Measurements from ENCODE around the gene IL20RA. TPM values are rescaled to one million over a fixed set of nuclear protein-coding genes. Genes with fewer than 3 reads are reported as not detected.

Gene IL20RA, protein sequence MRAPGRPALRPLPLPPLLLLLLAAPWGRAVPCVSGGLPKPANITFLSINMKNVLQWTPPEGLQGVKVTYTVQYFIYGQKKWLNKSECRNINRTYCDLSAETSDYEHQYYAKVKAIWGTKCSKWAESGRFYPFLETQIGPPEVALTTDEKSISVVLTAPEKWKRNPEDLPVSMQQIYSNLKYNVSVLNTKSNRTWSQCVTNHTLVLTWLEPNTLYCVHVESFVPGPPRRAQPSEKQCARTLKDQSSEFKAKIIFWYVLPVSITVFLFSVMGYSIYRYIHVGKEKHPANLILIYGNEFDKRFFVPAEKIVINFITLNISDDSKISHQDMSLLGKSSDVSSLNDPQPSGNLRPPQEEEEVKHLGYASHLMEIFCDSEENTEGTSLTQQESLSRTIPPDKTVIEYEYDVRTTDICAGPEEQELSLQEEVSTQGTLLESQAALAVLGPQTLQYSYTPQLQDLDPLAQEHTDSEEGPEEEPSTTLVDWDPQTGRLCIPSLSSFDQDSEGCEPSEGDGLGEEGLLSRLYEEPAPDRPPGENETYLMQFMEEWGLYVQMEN
- total RNA-seq (under 1 TPM in 1 of 2 donors, not detected in 1; 0.25 TPM), polyA plus RNA-seq (under 1 TPM; 0.17 to 0.65 TPM)

DNA sequence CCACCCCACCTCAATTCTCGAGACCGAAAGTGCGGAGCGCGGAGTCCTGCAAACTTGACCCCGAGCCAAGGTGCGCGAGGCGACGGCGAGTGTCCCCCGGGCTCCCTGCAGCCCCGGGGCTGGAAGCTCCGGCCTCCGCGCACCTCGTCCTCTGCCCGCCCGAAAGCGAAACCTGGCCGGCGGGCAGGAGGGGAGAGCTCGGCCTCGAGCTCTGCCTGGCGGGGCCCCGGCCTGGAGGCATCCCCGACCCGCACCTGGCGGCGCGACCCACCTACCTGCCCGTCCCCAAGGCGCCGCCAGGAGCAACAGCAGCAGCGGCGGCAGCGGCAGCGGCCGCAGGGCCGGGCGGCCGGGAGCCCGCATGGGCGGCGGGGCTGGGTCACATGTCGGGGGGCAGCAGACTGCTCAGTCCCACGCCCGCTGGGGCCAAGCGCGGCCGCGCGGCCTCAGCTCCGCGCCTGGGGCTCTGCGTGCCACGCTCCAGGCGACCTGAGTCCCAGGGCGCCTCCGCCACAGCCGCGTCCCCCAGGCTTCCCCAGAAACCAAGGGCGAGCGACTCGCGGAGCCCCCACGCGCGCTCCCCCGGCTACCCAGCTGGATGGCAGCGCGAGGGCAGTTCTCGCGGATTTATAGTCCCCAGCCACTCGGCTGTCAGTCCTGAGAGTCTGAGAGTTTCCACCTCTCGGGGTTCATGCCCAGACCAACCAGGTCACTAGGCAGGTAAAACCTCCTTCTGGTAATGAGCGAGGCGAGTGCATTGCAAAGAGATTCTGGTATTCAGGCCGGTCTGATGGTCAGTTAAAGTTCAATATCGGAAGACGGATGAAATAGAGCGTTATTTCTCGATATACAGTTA, at the start of gene IL20RA:
IL20RA (minus strand) TSS at position 600 of the 856 bp plus-strand sequence; CDS start at position 363, 237 bp downstream.
- Histone ChIP-seq H3K9me3 (ENCODE audit: control insufficient read depth in 4 of 4, low read length in 3 of 4) (no peaks in the 10 kb centered on the region), H3K27ac (ENCODE audit: low read depth in 1 of 2, low read length in 2 of 2) (no peak within 1 kb of the TSS), H3K9ac (ENCODE audit: low read depth in 1 of 2, low read length in 2 of 2) (no peak within 1 kb of the TSS), H3K4me1 (ENCODE audit: control insufficient read depth in 4 of 4, insufficient read depth in 4 of 4, low read length in 3 of 4) (peaks cover 2 to 9% (median 8%) of the 10 kb centered on the region in 4 donors), H3K27me3 (ENCODE audit: control insufficient read depth in 4 of 4, insufficient read depth in 4 of 4, low read length in 3 of 4) (peaks cover 0 to 30% (median 3%) of the 10 kb centered on the region in 4 donors), H3K4me3 (ENCODE audit: low read depth in 1 of 3, low read length in 3 of 3) (peak within 1 kb of the TSS; percentile 61 to 92 (median 65)), H3K36me3 (ENCODE audit: control insufficient read depth in 4 of 4, insufficient read depth in 3 of 4, low read depth in 1 of 4, low read length in 3 of 4) (no peaks in the 10 kb centered on the region)
- peak; percentile 34 for DNase-seq (ENCODE audit: low spot score)
- WGBS: 18% methylated on average over 83 of the region's 83 CpGs
- TF ChIP-seq FOXA1 (IDR thresholded peaks at IDR 0.05): no peak
- TF ChIP-seq JUND (IDR thresholded peaks at IDR 0.05): no peak
- TF ChIP-seq FOXA2 (IDR thresholded peaks at IDR 0.05): no peak
- TF ChIP-seq YY1 (IDR thresholded peaks at IDR 0.05): no peak
- no peak for TF ChIP-seq RAD21 (IDR thresholded peaks at IDR 0.05)
- TF ChIP-seq, protein P1, sequence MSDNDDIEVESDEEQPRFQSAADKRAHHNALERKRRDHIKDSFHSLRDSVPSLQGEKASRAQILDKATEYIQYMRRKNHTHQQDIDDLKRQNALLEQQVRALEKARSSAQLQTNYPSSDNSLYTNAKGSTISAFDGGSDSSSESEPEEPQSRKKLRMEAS (IDR thresholded peaks at IDR 0.05): no peak
- TF ChIP-seq, protein P2, sequence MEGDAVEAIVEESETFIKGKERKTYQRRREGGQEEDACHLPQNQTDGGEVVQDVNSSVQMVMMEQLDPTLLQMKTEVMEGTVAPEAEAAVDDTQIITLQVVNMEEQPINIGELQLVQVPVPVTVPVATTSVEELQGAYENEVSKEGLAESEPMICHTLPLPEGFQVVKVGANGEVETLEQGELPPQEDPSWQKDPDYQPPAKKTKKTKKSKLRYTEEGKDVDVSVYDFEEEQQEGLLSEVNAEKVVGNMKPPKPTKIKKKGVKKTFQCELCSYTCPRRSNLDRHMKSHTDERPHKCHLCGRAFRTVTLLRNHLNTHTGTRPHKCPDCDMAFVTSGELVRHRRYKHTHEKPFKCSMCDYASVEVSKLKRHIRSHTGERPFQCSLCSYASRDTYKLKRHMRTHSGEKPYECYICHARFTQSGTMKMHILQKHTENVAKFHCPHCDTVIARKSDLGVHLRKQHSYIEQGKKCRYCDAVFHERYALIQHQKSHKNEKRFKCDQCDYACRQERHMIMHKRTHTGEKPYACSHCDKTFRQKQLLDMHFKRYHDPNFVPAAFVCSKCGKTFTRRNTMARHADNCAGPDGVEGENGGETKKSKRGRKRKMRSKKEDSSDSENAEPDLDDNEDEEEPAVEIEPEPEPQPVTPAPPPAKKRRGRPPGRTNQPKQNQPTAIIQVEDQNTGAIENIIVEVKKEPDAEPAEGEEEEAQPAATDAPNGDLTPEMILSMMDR (IDR thresholded peaks at IDR 0.05; ENCODE audit: low read depth, low read length, missing input control): no peak

DNA sequence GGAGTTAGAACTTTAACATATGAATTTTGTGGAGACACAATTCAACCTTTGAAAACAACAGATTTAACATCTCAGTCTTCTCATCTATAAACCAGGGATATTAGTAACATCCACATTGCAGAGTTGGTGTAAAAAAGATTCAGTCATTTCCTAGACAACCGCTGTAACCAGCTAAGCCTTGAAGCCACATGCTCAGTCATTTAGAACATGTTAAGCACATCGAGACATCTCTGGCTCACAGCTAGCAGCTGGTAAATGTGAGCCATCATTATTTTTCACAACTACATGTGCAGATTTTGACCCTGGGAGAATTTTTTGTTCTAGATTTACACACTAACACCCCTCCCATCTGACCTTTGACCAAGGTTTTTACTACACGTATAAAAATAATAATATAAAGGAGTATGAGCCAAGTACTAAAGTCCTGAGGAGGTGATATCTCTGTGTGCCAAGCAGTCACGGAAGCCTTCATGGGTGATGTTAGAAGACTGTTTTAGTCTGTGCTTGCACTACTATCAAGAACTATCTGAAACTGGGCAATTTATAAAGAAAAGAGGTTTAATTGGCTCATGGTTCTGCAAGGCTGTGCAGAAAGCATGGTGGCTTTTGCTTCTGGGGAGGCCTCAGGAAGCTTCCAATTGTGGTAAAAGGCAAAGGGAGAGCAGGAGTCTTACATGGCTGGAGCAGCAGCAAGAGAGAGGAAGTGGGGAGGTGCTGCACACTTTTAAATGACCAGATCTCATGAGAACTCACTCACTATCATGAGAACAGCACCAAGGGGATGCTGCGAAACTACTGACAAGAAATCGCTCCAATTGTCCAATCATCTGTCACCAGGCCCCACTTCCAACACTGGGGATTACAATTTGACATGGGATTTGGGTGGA, 48.7 kb upstream of the IL20RA start:
- H3K4me3 ChIP-seq (ENCODE audit: low read depth in 1 of 3, low read length in 3 of 3): no peak overlapping the region
- DNase-seq (ENCODE audit: low spot score): no peak
- H3K36me3 ChIP-seq (ENCODE audit: control insufficient read depth in 4 of 4, insufficient read depth in 3 of 4, low read depth in 1 of 4, low read length in 3 of 4): no peaks in the 10 kb centered on the region
- H3K9ac ChIP-seq (ENCODE audit: low read depth in 1 of 2, low read length in 2 of 2): no peak overlapping the region
- no peaks in the 10 kb centered on the region for H3K9me3 ChIP-seq (ENCODE audit: control insufficient read depth in 4 of 4, low read length in 3 of 4)
- TF ChIP-seq JUND (IDR thresholded peaks at IDR 0.05): no peak
- TF ChIP-seq, protein P2 (IDR thresholded peaks at IDR 0.05; ENCODE audit: low read depth, low read length, missing input control): no peak
- no peak for TF ChIP-seq SP1 (IDR thresholded peaks at IDR 0.05)
- TF ChIP-seq, protein P3, sequence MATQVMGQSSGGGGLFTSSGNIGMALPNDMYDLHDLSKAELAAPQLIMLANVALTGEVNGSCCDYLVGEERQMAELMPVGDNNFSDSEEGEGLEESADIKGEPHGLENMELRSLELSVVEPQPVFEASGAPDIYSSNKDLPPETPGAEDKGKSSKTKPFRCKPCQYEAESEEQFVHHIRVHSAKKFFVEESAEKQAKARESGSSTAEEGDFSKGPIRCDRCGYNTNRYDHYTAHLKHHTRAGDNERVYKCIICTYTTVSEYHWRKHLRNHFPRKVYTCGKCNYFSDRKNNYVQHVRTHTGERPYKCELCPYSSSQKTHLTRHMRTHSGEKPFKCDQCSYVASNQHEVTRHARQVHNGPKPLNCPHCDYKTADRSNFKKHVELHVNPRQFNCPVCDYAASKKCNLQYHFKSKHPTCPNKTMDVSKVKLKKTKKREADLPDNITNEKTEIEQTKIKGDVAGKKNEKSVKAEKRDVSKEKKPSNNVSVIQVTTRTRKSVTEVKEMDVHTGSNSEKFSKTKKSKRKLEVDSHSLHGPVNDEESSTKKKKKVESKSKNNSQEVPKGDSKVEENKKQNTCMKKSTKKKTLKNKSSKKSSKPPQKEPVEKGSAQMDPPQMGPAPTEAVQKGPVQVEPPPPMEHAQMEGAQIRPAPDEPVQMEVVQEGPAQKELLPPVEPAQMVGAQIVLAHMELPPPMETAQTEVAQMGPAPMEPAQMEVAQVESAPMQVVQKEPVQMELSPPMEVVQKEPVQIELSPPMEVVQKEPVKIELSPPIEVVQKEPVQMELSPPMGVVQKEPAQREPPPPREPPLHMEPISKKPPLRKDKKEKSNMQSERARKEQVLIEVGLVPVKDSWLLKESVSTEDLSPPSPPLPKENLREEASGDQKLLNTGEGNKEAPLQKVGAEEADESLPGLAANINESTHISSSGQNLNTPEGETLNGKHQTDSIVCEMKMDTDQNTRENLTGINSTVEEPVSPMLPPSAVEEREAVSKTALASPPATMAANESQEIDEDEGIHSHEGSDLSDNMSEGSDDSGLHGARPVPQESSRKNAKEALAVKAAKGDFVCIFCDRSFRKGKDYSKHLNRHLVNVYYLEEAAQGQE (IDR thresholded peaks at IDR 0.05): no peak
- TF ChIP-seq, protein P4, sequence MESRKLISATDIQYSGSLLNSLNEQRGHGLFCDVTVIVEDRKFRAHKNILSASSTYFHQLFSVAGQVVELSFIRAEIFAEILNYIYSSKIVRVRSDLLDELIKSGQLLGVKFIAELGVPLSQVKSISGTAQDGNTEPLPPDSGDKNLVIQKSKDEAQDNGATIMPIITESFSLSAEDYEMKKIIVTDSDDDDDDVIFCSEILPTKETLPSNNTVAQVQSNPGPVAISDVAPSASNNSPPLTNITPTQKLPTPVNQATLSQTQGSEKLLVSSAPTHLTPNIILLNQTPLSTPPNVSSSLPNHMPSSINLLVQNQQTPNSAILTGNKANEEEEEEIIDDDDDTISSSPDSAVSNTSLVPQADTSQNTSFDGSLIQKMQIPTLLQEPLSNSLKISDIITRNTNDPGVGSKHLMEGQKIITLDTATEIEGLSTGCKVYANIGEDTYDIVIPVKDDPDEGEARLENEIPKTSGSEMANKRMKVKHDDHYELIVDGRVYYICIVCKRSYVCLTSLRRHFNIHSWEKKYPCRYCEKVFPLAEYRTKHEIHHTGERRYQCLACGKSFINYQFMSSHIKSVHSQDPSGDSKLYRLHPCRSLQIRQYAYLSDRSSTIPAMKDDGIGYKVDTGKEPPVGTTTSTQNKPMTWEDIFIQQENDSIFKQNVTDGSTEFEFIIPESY (IDR thresholded peaks at IDR 0.05): no peak
- no peak for TF ChIP-seq TAF1 (conservative IDR thresholded peaks at IDR 0.05)
- TF ChIP-seq, protein P5, sequence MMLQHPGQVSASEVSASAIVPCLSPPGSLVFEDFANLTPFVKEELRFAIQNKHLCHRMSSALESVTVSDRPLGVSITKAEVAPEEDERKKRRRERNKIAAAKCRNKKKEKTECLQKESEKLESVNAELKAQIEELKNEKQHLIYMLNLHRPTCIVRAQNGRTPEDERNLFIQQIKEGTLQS (IDR thresholded peaks at IDR 0.05): no peak
- TF ChIP-seq FOXA1 (IDR thresholded peaks at IDR 0.05): no peak
- no peaks in the 10 kb centered on the region for H3K4me1 ChIP-seq (ENCODE audit: control insufficient read depth in 4 of 4, insufficient read depth in 4 of 4, low read length in 3 of 4)
- H3K27me3 ChIP-seq (ENCODE audit: control insufficient read depth in 4 of 4, insufficient read depth in 4 of 4, low read length in 3 of 4): no peaks in the 10 kb centered on the region
- WGBS: 80% methylated on average over 6 of the region's 6 CpGs
- no peak overlapping the region for H3K27ac ChIP-seq (ENCODE audit: low read depth in 1 of 2, low read length in 2 of 2)

All from liver (tissue), 9 donors.